ENCODE data around the gene KLK11. TPM values are rescaled to one million over a fixed set of nuclear protein-coding genes. Genes with fewer than 3 reads are reported as not detected.

Gene KLK11, protein sequence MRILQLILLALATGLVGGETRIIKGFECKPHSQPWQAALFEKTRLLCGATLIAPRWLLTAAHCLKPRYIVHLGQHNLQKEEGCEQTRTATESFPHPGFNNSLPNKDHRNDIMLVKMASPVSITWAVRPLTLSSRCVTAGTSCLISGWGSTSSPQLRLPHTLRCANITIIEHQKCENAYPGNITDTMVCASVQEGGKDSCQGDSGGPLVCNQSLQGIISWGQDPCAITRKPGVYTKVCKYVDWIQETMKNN
- polyA plus RNA-seq (ENCODE audit: insufficient read length): 0.72 TPM

DNA sequence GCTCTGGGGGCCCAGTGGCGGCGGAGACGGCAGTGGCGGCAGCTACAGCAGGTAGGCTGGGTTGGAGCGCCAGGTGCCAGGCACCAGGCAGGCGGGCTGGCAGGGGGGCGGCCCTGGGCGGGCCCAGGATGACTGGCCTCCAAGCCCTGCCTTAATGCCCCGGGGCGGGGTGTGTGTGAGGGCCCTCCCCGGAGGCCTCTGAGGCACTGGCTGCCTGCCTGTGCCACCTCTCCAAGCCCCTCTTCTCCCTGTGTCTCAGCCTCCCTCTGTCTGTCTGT, at the start of gene KLK11:
Gene KLK11, minus strand, starts transcription at position 63 of the 278 bp plus-strand sequence. CDS start 985 bp downstream, outside the sequence.
- no peak for DNase-seq

DNA sequence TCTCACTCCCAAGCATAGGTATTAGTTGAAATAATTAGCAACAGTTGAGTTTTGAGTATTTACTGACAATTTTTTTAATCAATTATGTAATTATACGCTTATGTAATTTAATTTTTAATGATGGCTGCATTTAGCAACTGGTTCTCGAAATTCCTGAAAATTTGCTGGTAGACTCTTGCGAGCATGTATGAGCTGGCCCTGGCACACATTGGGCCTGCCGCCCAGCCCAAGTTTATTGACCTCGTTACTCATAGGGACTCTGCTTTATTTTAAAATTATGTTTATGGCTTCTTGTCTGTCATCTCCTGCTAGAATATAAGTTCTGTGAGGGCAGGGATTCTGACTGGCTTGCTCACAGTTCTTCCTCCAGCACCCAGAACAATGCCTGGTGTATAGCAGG, 49.6 kb upstream of the KLK11 start:
- DNase-seq: no peak

DNA sequence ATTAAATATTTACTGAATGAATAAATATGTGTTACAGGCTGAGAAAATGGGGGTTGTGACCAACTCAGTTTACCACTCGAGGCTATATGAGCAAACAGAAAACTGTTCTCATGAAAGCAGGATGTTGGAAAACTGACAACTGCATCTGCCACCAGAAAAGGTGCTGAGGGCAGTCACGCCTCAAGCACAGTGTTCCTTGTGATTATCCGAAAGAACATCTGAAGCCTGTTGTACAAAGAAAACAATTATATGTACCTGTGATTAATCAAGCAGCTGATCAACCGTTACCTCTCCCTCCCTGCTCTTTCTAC, 44.6 kb upstream of the KLK11 start:
- DNase-seq: no peak

DNA sequence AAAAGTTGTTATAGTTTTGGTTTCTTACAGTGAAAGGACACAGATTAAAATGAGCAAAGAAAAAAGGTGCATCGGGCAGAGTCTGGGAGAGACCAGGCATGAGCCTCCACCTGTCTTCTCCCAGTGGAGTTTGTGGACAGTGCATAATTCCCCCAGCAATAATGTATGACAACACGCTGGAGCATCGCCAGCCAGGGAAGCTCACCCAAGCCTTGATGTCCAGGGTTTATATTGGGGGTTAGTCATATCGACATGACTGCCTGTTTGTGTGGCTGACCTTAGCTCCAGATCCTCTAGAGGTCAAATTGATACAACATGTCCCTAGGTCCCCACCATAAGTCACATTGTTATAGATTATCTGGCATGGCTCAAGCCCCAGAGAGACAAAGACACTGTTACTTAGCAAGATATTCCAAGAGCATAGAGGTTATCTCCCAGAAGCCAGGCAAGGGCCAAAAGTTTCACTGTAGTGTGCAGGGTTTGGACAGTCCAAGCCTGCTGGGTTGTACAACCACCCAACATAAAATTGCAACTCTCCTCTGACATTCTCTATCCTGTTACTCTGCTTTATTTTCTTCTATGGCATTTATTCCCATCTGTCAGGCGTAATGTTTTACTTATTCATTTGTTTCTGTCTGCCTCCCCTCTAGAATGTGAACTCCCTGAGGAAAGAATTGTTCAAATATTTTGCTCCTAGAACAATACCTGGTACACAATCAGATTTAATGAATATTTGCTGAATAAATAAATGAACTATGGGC, 44.1 kb upstream of the KLK11 start:
- no peak for DNase-seq

DNA sequence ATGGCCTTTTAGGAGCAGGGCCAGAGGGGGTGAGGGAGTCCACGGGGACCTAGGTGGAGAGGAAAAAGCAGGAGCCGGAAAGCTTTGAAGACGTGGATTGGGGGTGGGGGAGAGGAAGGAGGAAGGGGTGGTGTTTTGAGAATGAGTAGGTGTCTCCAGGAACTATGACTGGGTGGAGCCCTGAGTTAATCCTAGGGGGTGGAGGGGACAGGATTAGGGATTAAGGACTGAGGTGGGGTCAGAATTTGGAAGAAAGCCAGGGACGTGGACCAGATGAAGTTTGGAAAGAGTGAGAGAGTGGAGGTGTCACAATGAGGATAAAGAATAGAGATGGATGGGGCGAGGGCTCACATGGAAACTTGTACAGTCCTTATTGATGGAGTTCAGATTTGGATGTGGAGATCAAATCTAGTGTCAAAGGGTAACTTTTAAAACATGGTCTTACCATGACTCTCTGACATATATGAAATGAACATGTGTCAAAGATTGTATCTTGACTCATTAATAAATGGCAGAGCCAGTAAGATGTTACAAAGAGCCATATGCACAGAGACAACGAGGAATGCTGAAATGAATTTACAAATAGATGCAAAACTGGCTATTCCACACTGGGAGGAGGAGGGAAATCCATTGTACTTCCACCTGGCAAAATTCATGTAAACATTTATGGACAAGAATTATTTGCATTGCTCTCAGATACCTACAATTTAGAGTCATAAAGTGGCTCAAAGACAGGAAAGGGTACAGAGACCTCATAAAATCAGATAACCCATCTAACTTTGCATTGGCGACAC, 40.2 kb upstream of the KLK11 start:
- no peak for DNase-seq

DNA sequence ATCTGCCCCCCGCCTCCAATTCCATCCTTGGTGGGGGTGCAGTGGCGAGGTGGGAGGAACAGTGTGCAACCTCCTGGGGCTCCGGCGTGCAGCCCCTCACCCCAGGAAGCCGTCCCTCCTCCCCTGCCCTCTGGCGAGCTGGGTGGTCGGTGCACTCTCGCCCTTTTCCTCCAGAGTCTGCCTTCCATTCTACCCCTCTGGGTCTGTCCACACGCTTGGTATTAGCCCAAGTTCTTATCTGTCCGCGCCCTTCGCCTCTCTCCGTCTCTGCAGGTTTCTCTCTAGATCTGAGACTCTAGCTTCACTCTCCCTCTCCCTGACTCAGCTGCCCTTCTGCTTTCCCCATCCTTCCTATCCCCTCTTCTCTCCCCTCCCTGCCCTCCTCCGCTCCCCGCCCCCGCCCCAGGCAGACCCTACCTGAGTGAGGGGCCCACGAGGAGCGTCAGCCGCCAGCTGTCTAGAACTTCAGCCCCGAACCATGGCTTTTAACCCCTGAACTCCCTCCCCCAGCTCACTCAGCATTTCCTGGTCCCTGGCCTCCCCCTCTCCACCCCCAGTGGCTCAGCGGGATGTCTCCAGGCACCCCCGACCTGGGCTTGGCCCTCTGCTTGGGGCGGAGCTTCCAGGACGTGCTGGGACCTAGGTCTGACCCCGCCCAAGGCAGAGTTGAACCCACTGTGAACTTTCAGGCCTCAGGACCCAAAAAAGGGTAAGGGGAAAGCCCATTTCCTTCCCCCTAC, 39.0 kb upstream of the KLK11 start:
- no peak for DNase-seq

DNA sequence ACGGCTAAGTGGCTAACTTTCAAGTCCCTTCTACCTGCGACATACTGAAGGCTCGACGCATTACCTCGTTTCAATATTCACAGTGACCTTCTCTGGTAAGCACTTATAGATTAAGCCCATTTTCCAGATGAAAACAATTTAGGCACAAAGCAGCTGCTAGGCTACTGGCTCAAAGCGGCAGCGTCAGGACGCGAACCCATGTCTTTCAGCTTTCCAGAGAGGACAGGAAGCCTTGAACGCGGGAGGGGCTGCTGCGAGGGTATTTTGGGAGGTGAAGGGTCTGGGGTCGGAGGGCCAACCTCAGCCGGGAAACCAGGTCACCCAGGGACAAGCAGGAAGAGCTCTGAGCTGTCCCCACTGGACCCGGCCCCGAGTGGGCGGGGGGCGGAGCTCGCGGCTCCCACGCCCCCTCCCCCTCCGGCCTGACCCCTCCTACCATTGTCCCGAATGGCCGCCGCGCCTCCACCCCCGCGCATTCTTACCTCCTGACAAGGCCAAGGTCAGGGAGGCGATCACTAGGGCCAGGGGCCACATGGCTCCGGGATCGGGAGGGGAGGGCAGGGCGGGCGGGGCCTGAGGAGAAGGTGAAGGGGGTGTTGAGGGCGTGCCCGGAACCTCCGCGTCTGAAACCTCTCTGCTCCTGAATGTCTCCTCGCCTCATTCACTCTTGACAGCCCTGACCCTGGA, 38.3 kb upstream of the KLK11 start, which contains the start of gene KLK13:
Gene KLK13, minus strand, starts transcription at position 559 of the 687 bp plus-strand sequence. Its CDS starts 25 bp downstream, at position 534.
- DNase-seq: no peak

DNA sequence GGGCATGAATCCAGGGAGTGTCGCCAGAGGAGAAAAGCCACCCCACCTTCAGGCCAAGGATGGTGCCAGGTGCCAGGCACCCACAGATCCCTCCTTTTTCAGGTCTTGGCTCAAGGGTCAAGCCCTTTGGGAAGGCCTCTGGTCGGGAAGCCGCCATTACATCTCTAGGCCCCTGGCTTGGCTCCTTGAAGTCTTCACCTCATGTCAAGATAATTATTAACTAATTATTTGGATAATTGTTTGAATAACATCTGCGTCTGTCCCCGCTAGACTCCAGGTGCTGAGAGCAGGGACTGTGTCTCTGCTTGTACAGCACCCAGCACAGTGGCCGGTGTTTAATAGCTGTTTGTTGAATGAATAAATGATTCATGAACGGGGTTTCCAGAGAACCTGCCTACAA, 37.2 kb upstream of the KLK11 start:
- DNase-seq: no peak

DNA sequence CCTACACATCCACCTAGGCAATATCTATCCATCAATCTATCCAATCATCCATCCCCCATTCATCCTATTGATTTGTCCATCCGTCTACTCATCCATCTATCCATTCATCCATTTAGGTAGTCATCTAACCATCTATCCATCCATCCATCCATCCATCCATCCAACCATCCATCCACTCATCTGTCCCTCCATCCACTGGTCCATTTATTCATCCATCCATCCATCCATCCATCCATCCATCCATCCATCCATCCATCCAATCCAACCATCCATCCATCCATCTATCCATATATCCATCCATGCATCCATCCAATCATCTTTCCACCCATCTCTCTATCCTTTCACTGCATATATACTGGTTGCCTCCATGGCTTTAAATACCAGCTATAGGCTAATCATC, 34.6 kb upstream of the KLK11 start:
- DNase-seq: no peak

DNA sequence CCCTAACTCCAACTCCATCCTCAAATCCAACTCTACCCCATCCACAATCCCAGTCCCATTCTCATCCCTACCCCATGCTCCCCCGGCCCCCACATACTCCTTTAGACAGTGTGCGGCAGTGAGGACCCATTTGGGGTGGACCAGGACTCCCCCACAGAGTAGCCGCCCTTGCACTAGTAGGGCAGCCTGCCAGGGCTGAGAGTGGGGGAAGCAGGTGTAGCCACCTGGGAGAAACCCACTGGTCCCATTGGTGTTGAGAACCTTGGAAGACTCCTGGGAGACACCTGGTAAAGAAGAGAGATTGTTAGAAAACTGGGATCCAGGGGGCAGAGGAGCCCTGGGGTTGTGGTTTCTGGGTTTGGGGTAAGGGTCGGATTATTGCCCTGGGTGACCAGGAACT, 33.9 kb upstream of the KLK11 start:
- DNase-seq: no peak

DNA sequence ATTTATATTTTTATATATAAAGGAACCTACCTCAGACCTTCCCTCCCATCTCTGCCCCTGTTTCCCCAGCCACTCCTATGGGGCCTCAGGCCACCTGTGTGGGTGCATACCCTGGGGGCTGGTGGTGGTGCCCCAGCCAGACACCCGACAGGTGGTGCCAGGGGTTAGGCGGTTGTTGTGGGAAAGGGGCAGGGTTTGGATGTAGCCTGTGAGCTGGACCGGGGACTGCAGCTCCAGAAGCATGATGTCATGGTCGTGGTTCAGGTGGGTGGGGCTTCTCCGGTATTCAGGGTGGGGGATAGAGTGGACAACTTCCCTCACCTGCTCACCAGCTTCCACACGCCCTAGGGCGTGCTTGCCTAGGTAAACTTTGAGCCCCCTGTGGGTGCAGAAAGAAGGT, 33.3 kb upstream of the KLK11 start:
- no peak for DNase-seq

DNA sequence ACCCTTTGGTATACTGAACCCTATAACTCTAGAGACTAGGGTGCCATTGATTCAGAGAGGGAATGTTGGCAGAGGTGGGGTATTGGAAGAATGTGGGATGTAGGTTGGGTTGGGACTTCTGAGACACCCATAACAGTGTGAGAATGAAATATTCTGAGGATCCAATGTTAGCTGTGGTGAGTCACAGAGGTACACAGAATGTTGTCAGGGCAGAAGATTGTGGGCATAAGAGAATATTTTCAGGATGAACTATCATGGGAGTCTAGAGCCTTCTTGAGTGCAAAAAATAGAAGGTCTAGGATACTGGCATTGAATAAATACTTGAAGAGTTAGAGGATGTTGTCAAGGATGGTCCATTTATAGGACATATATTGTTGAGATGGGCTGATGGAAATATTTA, 29.4 kb upstream of the KLK11 start:
- DNase-seq: no peak

DNA sequence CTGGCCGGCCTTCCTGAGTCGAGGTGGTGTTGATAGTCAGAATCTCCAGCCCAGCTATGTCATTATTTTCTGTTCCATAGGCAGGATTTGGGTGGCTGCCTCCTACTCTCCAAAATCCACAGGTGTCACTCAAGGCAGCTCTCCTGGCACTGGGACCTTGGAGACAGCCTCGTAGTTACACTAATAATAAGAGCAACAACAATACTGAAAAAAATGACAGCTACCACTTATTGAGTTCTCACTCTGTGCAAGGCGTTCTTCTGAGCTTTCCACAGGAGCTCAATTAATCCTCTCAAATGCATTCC, 20.6 kb upstream of the KLK11 start:
- DNase-seq: no peak

DNA sequence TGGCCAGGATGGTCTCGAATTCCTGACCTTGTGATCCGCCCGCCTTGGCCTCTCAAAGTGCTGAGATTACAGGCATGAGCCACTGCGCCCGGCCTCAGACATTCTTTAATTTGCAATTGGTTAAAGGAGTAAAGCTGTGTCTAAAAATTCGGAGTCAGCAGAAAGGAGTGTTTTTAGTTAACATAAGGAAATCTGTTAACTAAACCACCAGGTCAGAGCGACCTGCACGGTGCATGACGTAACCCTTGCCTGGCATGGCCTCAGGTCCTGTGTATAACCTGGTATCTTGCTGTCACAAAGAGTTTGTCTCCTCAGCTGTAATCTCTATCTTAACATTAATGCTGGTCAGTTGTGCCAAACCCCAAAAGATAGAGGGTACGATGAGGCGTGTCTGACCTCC, 17.9 kb upstream of the KLK11 start:
- no peak for DNase-seq

DNA sequence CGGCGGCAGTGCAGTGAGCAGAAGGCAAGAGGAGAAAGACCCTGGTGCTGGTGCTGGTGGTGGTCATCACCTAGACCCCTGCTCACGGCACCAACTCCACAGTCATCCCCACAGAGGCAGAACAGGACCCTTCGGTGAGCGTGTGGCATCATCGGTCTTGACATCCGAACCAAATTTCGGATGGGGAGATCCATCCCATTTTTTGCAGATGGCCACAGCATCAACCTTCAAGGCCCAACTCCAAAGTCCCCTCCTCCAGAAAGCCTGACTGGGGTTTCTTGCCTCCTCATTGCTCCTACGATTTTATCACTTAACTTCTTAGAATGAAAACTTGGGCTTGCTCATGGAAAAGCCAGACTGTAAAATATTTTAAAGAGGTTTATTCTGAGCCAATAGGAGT, 17.1 kb upstream of the KLK11 start:
- DNase-seq: no peak

DNA sequence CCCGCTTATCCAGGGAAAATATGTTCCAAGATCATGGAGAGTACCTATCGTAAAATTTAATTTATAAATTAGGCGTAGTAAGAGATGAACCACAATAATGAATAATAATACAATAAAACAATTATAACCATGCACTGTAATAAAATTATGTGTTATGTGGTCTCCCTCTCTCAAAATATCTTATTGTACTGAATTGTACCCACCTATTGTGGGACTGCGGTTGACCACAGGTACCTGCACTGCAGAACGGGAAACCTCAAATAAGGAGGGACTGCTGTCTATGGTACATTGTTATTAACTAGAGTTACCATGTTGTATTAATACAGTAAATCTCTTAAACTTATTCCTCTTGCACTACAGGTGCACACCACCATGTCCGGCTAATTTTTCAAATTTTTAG, 13.7 kb upstream of the KLK11 start:
- DNase-seq: no peak

DNA sequence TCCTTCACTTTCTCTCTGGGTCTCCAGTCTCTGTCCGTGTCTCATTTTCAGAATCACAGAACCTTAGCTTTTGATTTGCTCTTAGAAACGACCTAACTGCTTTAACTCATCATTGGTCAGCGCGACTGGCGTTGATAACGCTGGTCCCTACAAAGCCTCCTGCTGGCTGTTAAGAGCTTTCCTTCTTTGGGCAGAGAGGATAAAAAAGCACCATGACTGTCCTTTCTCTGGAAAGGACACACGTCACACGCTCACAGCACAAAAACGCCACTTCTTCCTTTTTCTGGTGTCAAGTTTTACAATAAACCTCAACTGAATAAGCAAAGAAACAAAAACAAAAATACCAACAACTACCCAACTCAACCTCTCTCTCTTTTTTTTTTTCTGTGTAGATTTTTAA, 10.1 kb upstream of the KLK11 start:
- DNase-seq: no peak

DNA sequence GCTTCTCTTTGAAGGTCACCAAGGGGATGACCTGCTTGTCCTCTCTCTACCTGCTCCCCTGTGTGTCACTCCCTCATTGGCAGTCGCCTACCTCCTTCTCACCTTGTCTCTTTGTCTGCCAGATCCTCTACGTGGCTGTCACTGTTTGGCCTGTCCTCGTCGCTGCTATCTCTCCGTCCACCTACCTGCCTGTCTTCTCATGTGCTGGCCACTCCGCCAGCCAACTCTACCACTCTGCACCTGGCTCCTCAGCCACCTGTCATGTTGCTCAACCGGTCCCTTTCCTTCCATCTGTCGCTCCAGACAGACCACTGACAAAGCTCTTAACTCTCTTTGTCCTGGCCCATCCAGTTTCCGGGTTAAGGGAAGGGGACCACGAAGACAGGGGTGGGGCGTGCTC, 8.3 kb upstream of the KLK11 start, which contains the start of gene KLK12:
Gene KLK12, minus strand, starts transcription at position 299 of the 400 bp plus-strand sequence. CDS start 381 bp downstream, outside the sequence.
- no peak for DNase-seq

DNA sequence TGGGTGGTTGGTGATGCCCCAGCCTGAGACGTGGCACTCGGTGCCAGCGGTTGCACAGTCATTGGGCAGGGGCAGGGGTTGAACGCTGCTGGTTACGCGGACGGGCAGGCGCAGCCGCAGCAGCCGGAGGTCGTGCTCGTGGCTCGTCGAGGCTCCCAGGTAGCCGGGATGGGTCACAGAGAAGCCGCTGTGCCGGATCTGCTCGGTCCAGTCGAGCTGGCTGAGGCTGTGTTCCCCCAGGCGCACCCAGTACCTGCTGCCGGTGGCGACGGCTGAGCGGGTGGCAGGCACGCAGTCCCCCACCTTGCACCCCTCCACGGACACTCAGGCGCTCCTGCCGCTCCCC, 5.4 kb upstream of the KLK11 start:
- DNase-seq: no peak

DNA sequence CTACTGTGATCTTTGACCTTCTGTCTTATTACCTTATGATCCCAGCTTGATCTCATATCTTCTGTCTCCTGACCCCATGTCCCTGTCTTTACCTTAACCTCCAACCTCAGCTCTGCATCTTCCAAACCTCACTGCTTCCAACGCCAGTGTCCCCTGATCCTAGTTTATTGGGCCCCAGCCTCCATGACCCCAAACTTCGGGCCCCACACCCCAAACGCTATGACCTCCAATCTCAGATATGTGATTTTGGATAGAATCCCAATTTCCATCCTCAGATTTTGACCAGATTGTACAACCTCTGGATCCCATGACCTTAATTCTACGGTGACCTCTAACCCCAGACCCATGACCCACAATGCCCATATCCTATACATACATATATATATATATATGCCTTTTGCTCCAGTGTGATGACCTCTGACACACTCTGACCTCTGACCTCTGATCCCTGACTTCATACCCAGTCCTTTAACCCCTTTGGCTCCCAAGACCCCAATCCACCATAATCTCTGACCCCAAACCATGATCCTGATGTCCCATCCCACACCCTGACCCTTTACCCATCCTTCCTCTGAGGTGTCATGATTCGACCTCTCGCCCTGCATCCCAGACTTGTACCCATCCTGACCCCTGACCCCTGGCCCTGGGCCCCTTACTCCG, 4.9 kb upstream of the KLK11 start:
- no peak for DNase-seq

DNA sequence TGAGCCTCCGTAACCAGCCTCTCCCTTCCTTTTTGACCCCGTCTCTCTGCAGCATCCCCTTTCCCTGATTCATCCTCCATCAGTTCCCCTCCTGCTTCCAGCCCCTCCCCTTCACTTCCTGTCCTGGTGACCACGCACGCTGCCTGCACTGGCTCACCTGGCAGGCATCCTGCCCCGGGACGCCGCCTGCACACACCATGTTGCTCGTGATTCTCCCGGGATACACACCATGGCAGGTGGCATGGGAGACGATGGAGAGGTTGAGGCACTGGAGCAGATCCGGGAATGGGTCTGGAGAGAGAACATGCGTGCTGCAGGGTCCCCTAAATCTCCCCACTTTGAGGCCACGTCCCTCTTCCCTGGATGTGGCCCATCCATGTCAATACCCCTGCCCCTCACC, 4.2 kb upstream of the KLK11 start:
- DNase-seq: no peak

DNA sequence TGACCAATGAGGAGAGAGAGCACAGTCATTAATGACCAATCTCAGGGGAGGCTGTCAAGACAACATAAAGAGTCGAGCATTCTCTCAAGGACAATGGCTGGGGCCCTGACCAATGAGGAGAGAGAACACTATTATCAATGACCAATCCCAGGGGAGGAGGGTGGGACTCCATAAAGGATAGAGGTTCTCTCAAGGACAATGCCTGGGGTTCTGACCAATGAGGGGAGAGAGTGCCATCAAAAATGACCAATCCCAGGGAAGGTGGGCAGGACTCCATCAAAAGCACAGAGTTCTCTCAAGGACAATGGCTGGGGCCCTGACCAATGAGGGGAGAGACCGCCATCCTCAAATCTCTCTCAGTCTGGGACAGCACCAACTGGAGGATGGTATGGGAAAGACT, 3.3 kb upstream of the KLK11 start:
- no peak for DNase-seq

All from hindlimb muscle (tissue), 1 donor.